Thyroid gland (tissue), 4 donors: ENCODE measurements around the gene PANK1.

ENCODE experiments used
- POLR2A ChIP-seq, 2 donors: fragments of 450-650 bp; IDR thresholded peaks; one replicate each; pipeline ENCODE4 v1.6.1; 2017; ENCODE audit warnings: antibody characterized with exemption in 2 of 2, mild to moderate bottlenecking in 2 of 2, moderate library complexity in 1 of 2
- TF ChIP-seq, protein P1 (sequence below), 6 experiments: fragments of 200-600 bp in 3 of 6; fragments of 450-650 bp in 3 of 6; sonication (generic) in 3 of 6; IDR thresholded peaks; one replicate each; pipeline ENCODE4 v1.5.1; 2016 to 2019; ENCODE audit warnings: antibody characterized with exemption in 6 of 6, mild to moderate bottlenecking in 2 of 6, inconsistent platforms in 1 of 6, moderate library complexity in 1 of 6

DNA sequence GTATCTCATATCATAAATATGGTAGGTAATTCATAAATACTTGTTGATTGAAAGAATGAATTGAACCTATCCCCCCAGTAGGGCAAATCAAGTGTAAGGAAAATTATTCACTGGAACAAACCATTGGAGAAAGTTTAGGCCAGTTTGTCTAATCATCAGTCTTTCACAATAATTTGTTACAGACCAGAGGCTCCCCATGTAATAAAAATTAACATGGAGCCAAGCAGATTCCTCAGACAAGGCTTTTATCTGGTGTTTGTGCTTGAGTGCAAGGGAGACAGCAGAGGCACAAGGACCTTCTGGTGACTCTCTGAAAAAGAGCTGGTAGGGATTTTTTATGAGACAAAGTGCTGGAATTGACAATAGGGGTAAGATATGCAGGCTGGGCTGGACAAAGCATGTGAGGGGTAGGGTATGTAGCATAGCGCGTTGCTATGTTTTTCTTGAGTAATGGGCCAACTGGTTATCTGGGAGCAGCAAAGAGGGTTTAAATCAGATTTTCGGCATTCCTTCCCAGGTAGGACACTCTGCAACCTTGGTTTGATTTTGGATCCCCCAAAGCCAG is 7.8 kb upstream of the PANK1 start:
- TF ChIP-seq, protein P1, sequence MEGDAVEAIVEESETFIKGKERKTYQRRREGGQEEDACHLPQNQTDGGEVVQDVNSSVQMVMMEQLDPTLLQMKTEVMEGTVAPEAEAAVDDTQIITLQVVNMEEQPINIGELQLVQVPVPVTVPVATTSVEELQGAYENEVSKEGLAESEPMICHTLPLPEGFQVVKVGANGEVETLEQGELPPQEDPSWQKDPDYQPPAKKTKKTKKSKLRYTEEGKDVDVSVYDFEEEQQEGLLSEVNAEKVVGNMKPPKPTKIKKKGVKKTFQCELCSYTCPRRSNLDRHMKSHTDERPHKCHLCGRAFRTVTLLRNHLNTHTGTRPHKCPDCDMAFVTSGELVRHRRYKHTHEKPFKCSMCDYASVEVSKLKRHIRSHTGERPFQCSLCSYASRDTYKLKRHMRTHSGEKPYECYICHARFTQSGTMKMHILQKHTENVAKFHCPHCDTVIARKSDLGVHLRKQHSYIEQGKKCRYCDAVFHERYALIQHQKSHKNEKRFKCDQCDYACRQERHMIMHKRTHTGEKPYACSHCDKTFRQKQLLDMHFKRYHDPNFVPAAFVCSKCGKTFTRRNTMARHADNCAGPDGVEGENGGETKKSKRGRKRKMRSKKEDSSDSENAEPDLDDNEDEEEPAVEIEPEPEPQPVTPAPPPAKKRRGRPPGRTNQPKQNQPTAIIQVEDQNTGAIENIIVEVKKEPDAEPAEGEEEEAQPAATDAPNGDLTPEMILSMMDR (IDR thresholded peaks at IDR 0.05), result no peak
- no peak for TF ChIP-seq POLR2A (IDR thresholded peaks at IDR 0.05)
